ENCODE data around the gene E2F1.

- TF ChIP-seq, protein P1, sequence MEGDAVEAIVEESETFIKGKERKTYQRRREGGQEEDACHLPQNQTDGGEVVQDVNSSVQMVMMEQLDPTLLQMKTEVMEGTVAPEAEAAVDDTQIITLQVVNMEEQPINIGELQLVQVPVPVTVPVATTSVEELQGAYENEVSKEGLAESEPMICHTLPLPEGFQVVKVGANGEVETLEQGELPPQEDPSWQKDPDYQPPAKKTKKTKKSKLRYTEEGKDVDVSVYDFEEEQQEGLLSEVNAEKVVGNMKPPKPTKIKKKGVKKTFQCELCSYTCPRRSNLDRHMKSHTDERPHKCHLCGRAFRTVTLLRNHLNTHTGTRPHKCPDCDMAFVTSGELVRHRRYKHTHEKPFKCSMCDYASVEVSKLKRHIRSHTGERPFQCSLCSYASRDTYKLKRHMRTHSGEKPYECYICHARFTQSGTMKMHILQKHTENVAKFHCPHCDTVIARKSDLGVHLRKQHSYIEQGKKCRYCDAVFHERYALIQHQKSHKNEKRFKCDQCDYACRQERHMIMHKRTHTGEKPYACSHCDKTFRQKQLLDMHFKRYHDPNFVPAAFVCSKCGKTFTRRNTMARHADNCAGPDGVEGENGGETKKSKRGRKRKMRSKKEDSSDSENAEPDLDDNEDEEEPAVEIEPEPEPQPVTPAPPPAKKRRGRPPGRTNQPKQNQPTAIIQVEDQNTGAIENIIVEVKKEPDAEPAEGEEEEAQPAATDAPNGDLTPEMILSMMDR (IDR thresholded peaks at IDR 0.05; ENCODE audit: low read depth, low read length, poor library complexity, severe bottlenecking) = peak; percentile 82
- TF ChIP-seq EZH2phosphoT487 (IDR thresholded peaks at IDR 0.05; ENCODE audit: borderline replicate concordance, low read length) = no peak
Measured at GRCh38 chr20:33731693-33732165, 45.5 kb upstream of the E2F1 start, which contains the start of gene ZNF341.

Data from DOHH2 (cell line).